ENCODE data around the gene STON2.
A peak's percentile ranks its signal among the peaks of the same experiment; 100 is the strongest.

Gene STON2

DNA sequence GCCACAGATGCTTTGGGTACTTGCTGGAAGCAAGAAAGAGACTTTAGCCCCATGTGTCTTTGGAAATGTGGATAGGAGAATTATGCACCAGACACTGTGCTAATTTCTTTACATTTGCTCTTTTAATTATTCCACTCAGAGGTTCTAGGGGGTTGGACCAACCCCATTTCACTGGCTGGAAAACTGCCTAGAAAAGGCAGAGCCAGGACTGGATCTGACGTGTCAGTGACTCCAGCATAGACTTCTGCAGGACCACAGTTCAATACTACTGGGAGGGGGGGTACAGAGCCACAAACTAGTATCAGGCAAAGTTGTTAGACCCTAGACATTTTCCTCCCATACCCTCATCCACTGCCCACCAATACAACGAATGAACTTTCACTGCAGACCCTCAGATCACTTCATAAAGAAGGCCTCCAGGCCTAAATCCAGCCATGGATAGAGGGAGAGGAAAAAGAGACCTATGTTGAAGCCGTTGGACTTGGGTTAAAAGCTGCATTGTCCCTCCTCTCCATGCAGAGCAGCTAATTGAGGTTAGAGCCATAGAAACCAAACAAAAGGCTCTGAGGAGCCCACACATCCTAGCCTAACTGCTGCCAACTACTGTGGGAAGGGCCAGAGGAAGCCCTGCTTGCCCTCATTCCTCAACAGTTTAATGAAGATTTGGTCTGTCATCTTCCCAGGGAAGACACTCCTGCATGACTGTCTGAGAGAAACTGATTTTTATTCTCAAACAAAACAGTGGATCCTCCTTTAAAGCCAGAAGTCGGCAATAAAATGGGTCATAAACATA lies 68.7 kb downstream of the STON2 start:
- no peak for TF ChIP-seq JUND (IDR thresholded peaks at IDR 0.05; ENCODE audit: low read depth)
- DNase-seq (ENCODE audit: low read depth in 1 of 2, low spot score in 1 of 2) = no peak
- in situ Hi-C loops (cut with HindIII; ENCODE audit: low pct_unique_long_range_greater_than_20kb, low sequenced_read_pairs) = no loop called here

DNA sequence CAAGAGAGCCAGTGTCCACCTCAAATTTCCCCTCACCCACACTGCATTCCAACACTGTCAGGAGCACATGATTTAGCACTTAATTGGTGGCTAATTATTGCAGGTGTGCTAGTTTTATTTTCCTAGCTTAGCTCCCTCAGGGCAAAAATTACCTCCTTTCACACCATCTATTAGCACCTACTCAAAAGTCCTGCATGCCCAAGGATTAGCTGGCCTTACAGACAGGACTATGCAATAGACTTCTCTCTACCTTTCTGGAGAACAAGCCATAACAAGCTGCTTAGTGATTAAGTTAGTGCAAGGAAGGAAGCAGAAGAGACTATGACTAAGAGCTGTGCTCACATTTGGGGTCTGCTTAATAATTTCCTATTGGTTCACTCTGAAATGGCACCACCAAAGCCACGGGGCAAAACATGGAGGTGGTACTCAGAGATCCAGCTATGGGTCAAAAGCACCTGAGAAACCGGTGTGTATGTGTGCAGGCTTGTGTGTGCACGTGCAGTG lies 69.5 kb downstream of the STON2 start:
- DNase-seq (ENCODE audit: low read depth in 1 of 2, low spot score in 1 of 2) = peak in 1 of 2 experiments; percentile 37
- no peak for TF ChIP-seq JUND (IDR thresholded peaks at IDR 0.05; ENCODE audit: low read depth)
- in situ Hi-C loops (cut with HindIII; ENCODE audit: low pct_unique_long_range_greater_than_20kb, low sequenced_read_pairs) = no loop called here

DNA sequence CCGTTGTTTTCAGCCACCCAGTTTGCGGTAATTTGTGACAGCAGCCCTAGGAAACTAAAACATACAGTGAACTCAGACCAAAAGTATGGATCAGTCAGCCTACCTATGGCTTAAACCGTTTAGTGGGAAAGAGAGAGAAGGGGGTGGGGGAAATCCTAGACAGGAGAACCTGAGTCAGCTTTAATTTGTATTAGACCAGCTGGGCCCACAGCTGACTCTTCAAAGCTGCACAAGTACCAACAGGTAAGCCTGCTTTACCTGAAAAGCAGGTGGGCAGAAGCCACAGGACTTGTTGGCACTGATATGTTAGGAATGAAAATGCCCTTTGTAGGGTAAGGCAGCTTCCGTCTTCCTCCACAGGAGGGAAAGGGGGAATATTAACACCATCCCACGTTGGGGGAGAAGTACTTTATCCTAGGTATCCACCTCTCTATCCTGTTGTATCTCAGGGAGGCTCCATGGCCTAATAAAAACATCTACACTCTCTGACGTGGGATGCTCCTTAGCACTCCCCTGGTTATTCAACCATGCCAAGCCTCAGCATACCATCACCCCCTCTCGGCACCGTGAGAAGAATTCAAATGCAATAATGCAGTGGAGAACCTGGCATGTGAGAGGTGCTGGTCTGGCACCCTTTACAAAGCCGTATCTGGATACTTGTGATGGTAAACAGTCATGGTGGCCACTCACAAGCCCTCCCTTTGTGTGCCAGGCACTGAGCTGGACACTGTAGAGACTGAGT lies 70.3 kb downstream of the STON2 start:
- in situ Hi-C loops (cut with HindIII; ENCODE audit: low pct_unique_long_range_greater_than_20kb, low sequenced_read_pairs) = no loop called here
- peak in 1 of 2 experiments; percentile 90 for DNase-seq (ENCODE audit: low read depth in 1 of 2, low spot score in 1 of 2)
- TF ChIP-seq JUND (IDR thresholded peaks at IDR 0.05; ENCODE audit: low read depth) = no peak

DNA sequence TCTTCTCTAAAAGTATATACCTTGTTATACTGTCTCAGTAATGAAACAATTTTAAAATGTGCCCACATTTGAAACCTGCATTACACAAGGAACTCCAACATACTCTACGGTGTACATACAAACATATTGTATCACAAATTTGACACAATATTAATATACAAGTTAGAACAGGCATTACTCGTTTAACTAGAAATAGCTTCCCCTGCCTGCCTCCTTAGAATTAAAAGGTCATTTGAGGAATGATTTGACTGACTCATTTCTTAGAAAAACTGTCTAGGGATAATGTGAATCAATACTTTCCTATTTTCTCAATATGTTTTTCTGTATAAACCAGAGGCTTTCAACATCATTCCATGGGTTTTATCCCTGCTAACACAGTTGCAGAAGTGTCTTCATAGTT lies 73.7 kb downstream of the STON2 start:
- in situ Hi-C loops (cut with HindIII; ENCODE audit: low pct_unique_long_range_greater_than_20kb, low sequenced_read_pairs) = no loop called here
- no peak for TF ChIP-seq JUND (IDR thresholded peaks at IDR 0.05; ENCODE audit: low read depth)
- no peak for DNase-seq (ENCODE audit: low read depth in 1 of 2, low spot score in 1 of 2)

DNA sequence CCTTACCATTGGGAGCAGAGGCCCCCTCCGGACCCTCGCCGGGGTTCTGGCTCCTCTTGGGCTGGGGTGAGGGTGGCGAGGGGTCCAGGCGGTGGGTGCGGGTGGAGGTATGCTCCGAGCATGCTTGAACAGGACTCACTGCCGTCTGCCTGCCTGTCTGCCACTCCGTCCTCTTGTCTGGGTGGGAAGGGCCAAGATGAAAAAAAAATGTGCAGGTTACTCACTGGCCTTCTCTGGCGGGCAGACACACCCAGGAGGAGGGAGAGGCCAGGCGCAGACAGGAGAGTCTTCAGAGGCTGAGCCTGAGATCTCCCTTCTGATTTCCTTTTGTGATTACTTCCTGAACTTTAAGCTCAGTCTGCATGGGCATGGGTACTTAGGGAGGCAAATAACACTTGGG lies 76.1 kb downstream of the STON2 start:
- in situ Hi-C loops (cut with HindIII; ENCODE audit: low pct_unique_long_range_greater_than_20kb, low sequenced_read_pairs) = no loop called here
- peak in 1 of 2 experiments; percentile 63 for DNase-seq (ENCODE audit: low read depth in 1 of 2, low spot score in 1 of 2)
- TF ChIP-seq JUND (IDR thresholded peaks at IDR 0.05; ENCODE audit: low read depth) = no peak

DNA sequence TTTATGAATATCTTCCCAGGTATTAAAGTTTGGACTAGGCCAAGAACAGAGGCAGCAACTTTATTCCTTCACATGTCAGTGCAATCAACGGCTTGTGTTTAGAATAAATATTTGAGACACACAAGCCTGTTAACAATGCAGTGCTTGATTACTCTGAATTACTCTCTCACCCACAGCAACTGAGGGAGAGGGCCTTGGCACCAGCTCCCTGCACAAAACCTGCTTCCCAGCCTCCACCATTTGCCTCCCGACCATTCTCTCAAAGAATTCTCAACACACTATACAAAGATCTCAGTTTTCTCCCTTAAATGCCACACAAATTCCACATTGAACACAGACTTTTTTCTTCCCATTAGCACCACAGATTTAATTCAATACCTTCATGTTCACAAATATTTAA lies 77.0 kb downstream of the STON2 start:
- DNase-seq (ENCODE audit: low read depth in 1 of 2, low spot score in 1 of 2) = no peak
- in situ Hi-C loops (cut with HindIII; ENCODE audit: low pct_unique_long_range_greater_than_20kb, low sequenced_read_pairs) = no loop called here
- TF ChIP-seq JUND (IDR thresholded peaks at IDR 0.05; ENCODE audit: low read depth) = no peak

DNA sequence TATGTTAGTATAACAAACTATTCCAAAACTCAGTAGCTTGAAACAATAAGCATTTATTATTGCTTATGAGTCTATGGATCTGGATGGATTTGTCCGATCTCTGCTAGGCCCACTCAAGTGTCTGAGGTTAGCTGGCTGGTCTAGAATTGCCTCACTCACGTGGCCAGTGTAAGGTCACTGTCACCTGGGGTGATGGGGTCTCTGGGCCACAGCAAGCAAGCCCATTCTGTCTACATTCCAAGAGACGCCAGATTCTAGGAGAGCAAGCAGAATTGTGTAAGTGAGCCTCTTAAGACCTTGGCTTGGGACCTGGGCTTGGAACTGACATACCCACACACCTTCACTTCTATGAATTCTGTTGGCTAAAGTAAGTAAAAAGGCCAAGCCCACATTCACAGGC lies 80.2 kb downstream of the STON2 start:
- DNase-seq (ENCODE audit: low read depth in 1 of 2, low spot score in 1 of 2) = no peak
- in situ Hi-C loops (cut with HindIII; ENCODE audit: low pct_unique_long_range_greater_than_20kb, low sequenced_read_pairs) = no loop called here
- no peak for TF ChIP-seq JUND (IDR thresholded peaks at IDR 0.05; ENCODE audit: low read depth)

DNA sequence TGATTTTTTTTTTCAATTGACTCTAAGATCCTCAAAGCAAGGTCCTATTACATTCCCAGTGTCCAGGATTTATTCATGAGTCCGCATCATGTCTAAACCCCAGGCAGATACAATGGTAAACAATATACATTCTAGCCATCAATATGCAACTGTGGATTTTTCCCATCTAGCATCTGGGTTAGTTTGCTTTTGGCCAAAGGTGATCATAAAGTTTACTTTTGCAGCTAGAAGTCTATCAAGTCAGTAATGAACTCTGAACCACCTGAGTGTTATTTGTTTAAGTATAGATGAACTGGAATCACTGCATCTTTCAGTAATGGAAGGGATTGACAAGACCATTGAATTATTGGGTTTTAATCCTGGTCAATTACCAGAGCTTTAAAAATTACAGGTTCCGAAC lies 80.8 kb downstream of the STON2 start:
- no peak for DNase-seq (ENCODE audit: low read depth in 1 of 2, low spot score in 1 of 2)
- TF ChIP-seq JUND (IDR thresholded peaks at IDR 0.05; ENCODE audit: low read depth) = no peak
- in situ Hi-C loops (cut with HindIII; ENCODE audit: low pct_unique_long_range_greater_than_20kb, low sequenced_read_pairs) = no loop called here

DNA sequence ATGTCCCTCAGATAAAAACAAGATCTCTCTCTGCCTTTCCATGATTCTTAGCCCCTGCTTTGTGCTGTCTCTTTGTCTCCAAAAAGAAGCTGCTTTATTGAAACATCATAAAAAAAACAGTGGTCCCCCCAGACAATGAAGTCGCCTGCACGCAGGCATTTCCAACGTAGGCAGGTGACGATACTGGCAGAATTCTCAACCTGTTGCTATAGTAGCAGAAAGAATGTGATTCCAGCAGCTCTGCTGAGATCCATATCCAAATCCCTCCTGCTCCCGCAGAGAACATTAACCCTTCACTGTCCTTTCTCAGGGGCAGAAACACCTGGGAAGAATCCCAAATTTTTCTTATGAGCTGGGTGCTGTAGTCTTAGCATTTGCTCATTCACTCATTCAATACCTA lies 84.8 kb downstream of the STON2 start:
- in situ Hi-C loops (cut with HindIII; ENCODE audit: low pct_unique_long_range_greater_than_20kb, low sequenced_read_pairs) = no loop called here
- no peak for TF ChIP-seq JUND (IDR thresholded peaks at IDR 0.05; ENCODE audit: low read depth)
- DNase-seq (ENCODE audit: low read depth in 1 of 2, low spot score in 1 of 2) = peak; percentile 26 to 46

DNA sequence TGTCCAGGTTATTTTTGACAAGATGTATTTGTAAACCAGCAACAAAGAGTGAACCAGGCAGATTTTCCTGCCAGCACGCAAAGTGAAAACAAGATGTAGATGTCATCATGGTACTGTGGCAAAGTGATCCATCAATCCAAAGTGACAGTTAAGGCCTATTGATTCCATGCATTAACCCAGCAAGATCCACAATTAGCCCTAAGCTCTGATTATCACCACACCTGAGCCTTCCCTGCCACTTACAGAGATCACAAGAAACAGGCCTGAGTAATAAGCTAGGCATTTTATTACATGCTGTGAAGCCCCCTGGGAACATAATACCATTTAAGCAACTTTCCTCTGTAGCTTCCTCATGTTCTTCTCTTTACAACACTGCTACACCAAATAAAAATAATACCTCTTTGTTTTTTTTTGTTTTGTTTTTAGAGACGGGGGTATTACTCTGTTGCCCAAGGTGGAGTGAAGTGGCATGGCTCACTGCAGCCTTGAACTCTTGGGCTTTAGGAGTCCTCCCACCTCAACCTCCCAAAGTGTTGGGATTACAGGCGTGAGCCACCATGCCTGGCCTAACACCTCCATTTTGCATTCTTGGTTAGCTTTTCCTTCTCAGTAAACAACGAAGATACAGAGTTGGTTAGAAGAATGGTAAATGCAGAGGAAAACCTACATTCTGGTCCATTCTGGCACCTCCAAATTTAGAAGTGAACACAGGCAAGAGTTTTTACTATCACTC lies 85.5 kb downstream of the STON2 start:
- no peak for DNase-seq (ENCODE audit: low read depth in 1 of 2, low spot score in 1 of 2)
- in situ Hi-C loops (cut with HindIII; ENCODE audit: low pct_unique_long_range_greater_than_20kb, low sequenced_read_pairs) = no loop called here
- TF ChIP-seq JUND (IDR thresholded peaks at IDR 0.05; ENCODE audit: low read depth) = no peak

DNA sequence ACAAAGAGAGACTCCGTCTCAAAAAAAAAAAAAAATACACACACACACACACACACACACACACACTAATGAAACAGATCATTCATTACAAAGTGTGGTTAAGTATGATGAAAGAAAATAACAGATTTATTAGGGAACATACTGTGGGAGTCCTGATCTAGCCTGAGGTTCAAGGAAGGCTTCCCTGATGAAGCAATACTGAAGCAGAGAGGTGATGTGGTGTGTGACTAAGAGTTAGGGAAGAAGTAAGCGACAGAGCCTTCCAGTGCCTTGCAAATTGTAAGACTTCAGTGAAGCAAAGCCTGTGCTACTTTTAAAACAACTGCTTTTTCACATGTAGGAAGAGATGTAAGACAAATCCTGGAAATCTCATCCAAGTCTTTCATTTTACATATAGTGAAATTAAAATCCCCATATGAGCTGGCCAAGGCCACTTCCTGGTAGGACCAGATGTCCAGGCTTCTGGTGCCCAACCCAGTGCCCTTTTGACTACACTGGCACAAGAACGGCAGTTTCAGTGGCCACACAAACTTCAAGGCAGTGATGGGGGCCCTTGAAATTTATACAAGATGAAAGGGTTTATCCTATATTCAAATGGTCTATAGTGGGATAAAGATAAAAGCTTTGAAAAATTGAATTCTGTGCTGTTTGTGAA lies 86.2 kb downstream of the STON2 start:
- no peak for TF ChIP-seq JUND (IDR thresholded peaks at IDR 0.05; ENCODE audit: low read depth)
- DNase-seq (ENCODE audit: low read depth in 1 of 2, low spot score in 1 of 2) = no peak
- in situ Hi-C loops (cut with HindIII; ENCODE audit: low pct_unique_long_range_greater_than_20kb, low sequenced_read_pairs) = no loop called here

DNA sequence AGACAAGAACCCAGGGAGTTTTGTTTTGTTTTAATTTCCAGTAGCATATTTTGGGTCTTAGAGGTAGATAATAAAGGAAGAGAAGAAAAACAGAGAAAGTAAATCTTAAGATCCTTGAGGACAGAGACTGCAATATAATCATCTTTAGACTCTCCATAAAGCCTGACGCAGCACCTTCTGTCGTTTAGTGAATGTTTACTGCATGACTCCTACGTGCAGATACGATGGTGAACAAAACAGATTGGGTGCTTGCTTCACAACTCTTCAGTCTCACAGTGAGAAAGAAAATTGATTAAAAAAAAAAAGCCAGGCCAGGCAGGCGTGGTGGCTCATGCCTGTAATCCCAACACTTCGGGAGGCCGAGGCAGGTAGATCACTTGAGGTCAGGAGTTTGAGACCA lies 86.9 kb downstream of the STON2 start:
- in situ Hi-C loops (cut with HindIII; ENCODE audit: low pct_unique_long_range_greater_than_20kb, low sequenced_read_pairs) = no loop called here
- DNase-seq (ENCODE audit: low read depth in 1 of 2, low spot score in 1 of 2) = no peak
- no peak for TF ChIP-seq JUND (IDR thresholded peaks at IDR 0.05; ENCODE audit: low read depth)
